ENCODE data around the gene RPRD2.

RPRD2 gene

DNA sequence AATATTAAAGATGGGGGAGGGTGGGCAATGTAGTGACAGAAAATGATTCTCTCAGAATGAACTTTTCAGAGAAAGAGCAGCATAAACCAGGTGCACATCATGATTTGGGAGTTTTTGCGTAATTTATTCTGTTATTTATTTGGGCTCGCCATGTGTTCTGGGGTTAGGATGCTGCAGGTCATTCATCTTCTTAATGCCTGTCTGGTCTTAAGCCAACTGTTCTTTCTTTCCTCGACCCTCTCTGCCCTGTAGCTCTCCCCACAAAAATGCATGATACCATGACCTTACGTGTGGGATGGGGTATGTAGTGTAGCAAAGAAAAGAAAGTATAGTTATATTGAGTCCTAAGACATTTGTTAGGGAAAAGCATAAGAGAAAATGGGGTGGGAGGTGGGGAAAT, 110.9 kb downstream of the RPRD2 start:
- TF ChIP-seq, protein P1, sequence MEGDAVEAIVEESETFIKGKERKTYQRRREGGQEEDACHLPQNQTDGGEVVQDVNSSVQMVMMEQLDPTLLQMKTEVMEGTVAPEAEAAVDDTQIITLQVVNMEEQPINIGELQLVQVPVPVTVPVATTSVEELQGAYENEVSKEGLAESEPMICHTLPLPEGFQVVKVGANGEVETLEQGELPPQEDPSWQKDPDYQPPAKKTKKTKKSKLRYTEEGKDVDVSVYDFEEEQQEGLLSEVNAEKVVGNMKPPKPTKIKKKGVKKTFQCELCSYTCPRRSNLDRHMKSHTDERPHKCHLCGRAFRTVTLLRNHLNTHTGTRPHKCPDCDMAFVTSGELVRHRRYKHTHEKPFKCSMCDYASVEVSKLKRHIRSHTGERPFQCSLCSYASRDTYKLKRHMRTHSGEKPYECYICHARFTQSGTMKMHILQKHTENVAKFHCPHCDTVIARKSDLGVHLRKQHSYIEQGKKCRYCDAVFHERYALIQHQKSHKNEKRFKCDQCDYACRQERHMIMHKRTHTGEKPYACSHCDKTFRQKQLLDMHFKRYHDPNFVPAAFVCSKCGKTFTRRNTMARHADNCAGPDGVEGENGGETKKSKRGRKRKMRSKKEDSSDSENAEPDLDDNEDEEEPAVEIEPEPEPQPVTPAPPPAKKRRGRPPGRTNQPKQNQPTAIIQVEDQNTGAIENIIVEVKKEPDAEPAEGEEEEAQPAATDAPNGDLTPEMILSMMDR (conservative IDR thresholded peaks at IDR 0.05), result no peak
- H3K27ac ChIP-seq, result no peak overlapping the region

DNA sequence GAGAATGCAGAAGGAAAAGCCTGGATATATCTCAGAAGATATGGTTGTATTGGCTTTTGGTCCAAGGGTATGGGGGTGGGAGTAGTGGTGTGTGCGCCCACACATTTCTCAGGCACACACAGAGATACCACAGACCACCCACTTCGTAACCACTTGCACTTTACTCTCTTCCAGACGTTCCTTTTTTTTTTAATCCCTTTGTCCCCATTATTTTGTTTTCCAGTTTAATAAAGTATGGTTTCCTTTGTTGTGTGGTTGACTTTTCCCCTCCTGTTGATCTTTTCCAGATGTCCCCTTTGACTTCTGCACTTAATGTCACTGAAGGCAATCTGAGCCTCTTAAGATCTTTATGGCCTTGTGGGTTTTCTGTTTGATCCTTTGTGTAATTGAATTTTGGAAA, 112.8 kb downstream of the RPRD2 start:
- no peak overlapping the region for H3K27ac ChIP-seq
- TF ChIP-seq, protein P1 (conservative IDR thresholded peaks at IDR 0.05), result no peak

DNA sequence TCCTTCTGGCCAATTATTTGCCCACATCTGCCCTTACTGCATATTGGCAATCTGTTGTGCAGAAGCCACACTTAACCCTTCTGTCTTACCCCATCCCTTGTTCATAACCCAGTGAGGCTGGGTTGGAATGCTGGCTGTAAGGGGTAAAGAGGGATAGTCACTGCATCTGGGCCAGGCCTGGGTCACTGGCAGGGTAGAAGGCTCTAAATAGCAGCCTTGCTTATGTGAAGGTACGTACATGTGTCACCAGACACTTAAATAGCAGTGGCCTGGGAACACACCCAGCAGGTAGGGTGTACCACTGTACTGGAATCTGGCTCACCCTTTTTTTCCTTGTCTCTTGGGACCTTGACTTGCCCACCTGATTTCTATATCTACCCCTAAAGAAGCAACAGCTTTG, 113.4 kb downstream of the RPRD2 start:
- H3K27ac ChIP-seq, result no peak overlapping the region

DNA sequence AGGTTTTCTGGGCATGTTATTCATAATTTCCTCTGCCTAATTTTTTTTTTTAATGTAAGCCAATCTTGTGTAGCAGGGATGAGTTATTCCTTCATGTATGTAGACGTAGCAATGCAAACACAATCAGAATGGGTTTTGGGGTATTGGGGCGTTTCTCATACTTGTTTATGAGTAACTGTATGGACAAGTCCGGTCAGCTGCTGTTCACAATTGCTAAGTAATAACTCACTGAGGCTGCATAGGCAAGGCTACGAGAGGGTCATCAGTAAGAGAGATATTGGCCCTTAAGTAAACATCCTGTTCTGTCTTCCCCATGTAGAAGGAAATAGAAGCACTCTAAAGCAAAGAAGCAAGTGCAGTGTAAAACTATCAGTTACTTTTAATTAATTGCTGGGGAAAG, 113.8 kb downstream of the RPRD2 start:
- H3K27ac ChIP-seq, result no peak overlapping the region; the same call in 1 of the 2 replicates
- TF ChIP-seq, protein P1 (conservative IDR thresholded peaks at IDR 0.05), result no peak

More for the DNA sequence above, 113.4 kb downstream of the RPRD2 start:
- TF ChIP-seq, protein P1 (conservative IDR thresholded peaks at IDR 0.05), result no peak

DNA sequence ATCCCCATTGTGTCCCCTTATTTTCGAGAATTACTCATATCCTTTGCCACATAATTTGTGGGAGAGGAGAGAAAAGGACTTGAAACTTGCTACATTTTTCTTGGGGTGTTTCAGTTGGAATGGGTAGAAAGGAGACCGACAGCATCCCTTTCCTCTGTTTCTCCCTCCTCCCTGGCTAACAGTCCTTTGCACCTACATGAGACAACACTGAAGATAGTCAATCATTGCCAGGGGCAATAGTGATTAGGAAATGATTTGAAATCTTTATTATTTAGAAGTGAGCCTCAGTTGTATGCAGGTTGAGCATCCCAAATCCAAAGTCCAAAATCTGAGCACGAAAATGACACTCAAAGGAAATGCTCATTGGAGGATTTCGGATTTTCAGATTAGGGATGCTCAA, 115.4 kb downstream of the RPRD2 start:
- no peak overlapping the region for H3K27ac ChIP-seq
- TF ChIP-seq, protein P1 (conservative IDR thresholded peaks at IDR 0.05), result no peak

DNA sequence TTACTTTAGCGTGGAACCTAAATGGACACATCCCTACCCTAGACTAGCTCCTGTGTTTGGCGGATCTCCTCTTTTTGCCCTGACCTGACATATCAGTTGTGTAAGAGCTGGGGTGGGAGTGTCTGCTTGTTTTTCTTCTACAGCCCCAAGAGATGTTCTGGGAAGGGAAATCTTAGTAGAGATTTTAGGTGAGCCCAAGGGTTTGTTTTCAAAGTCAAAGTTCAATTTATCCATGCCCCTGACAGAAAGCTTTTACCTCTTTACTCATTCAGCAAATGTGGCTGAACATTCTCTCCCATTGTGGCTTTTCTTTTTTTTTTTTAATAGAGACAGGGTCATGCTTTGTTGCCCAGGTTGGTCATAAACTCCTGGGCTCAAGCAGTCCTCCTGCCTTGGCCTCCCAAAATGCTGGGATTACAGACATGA, 116.0 kb downstream of the RPRD2 start:
- TF ChIP-seq, protein P1 (conservative IDR thresholded peaks at IDR 0.05), result no peak
- H3K27ac ChIP-seq, result no peak overlapping the region

DNA sequence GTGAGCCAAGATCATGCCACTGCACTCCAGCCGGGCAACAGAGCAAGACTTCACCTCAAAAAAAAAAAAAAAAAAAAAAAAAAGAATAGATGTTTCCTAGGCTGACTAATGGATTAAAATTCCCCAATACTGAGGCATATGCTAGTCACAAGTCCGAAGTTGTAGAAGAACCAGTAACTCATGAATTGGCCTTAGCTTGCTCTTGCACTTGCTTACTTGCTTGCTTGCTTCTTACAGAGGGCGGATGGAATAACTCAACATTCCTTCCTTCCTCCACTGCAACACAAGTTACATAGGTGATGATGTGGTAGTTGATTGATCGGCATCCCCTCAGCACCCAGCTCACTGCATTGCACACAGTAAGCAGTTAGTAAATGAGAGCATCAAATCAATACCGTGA, 120.5 kb downstream of the RPRD2 start:
- no peak overlapping the region for H3K27ac ChIP-seq
- TF ChIP-seq, protein P1 (conservative IDR thresholded peaks at IDR 0.05), result no peak

DNA sequence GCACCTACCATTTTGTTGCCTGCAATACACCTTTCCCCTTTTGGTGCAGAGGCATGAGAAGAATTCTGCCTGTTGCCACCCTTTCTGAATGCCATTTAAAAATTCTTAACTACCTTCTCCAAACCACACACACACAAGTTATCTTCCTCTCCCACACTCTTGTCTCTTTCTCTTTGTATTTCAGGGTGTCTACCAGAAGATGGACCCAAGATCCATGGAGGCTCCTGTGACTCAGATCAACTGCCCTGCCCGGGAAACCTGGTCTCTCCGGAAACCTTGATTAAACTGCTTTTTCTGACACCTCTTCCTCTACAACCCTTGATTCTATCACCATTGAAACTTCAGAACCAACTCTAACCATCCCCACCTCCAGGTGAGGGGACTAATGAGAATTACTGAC, 120.9 kb downstream of the RPRD2 start:
- TF ChIP-seq, protein P1 (conservative IDR thresholded peaks at IDR 0.05), result peak; percentile 13; the same call in 1 of the 2 replicates
- no peak overlapping the region for H3K27ac ChIP-seq

All from VCaP (cell line).